Left lung (tissue), 10 donors: ENCODE measurements around the gene CLDN34. TPM values are rescaled to one million over a fixed set of nuclear protein-coding genes. Genes with fewer than 3 reads are reported as not detected.

ENCODE experiments used
- ATAC-seq: fragments of 200-7000 bp; cut with Tn5 transposase; one replicate; pipeline ENCODE4 v1.9.1; 2020; ENCODE audit warnings: moderate library complexity
- DNase-seq, 4 donors: peaks; one replicate each; pipeline ENCODE4 v3.0.0-alpha.2; 2013 to 2020
- H3K27ac ChIP-seq, 2 donors: fragments of 200-600 bp; sonication (generic) in 1 of 2; one replicate each; pipeline versions ENCODE4 v1.5.0 to v1.8.0; 2020 to 2021
- H3K27me3 ChIP-seq, 2 donors: fragments of 200-600 bp; sonication (generic) in 1 of 2; one replicate each; pipeline versions ENCODE4 v1.5.0 to v1.8.0; 2020 to 2021
- H3K36me3 ChIP-seq, 2 donors: fragments of 200-600 bp; sonication (generic) in 1 of 2; one replicate each; pipeline versions ENCODE4 v1.5.0 to v1.8.0; 2020 to 2021
- H3K4me1 ChIP-seq, 2 donors: fragments of 200-600 bp; one replicate each; pipeline ENCODE4 v1.8.0; 2021
- H3K4me3 ChIP-seq, 2 donors: fragments of 200-600 bp; sonication (generic) in 1 of 2; one replicate each; pipeline versions ENCODE4 v1.5.0 to v1.8.0; 2020 to 2021; ENCODE audit warnings: mild to moderate bottlenecking in 1 of 2
- H3K9me3 ChIP-seq, 2 donors: fragments of 200-600 bp; sonication (generic) in 1 of 2; one replicate each; pipeline versions ENCODE4 v1.5.0 to v1.8.0; 2020 to 2021
- CTCF ChIP-seq, 2 donors: fragments of 200-600 bp; sonication (generic) in 1 of 2; IDR thresholded peaks; one replicate each; pipeline versions ENCODE4 v1.5.0 to v1.8.0; 2021; ENCODE audit warnings: antibody characterized with exemption in 2 of 2
- intact Hi-C, 2 donors: fragments of 100-400 bp; cut with DNase I; formaldehyde crosslinking; loops; one replicate each; pipeline versions ENCODE4 v1.11.2 to v1.14.2; 2022
- polyA plus RNA-seq, 6 donors: library from polyadenylated mRNA; unstranded; fragments of 120-200 nt; gene quantifications; one replicate each; pipeline ENCODE4 v1.2.1, GENCODE V29; 2013; ENCODE audit not compliant: insufficient read length in 6 of 6
- total RNA-seq, 2 donors: library from RNA; stranded (reverse); fragmentation: NEBNext Ultra II Directional; extraction: Animal tissue kit (Norgen Biotek cat#: 25700); gene quantifications; one replicate each; pipeline ENCODE4 v1.2.1, GENCODE V29; 2021
- donor health status: DM: no; HTN: yes; CAD: no.
- donor health status: DM: no; HTN: no; CAD: no.

CLDN34 gene
- total and polyA plus RNA-seq, 8 donors: 0.17 to 0.41 (median 0.20) TPM; not detected in 3

GRCh38 chrX:9997041-9997440 is 29.9 kb downstream of the CLDN34 start:
- no peak for DNase-seq
- TF ChIP-seq CTCF (IDR thresholded peaks at IDR 0.05): no peak
- Histone ChIP-seq H3K27me3 (no peaks in the 10 kb centered on the region), H3K36me3 (no peaks in the 10 kb centered on the region), H3K27ac (no peak overlapping the region), H3K4me3 (no peak overlapping the region), H3K4me1 (peaks cover 0 to 8% of the 10 kb centered on the region in 2 donors), H3K9me3 (no peaks in the 10 kb centered on the region)
- intact Hi-C loops: loop anchor here in 1 of 2 donors (5.0 kb wide), 1 partner anchor 120 kb away; no protein-coding TSS in a partner anchor
- no peak for ATAC-seq

GRCh38 chrX:9997524-9997923 is 30.4 kb downstream of the CLDN34 start:
- intact Hi-C loops: loop anchor here in 1 of 2 donors (5.0 kb wide), 1 partner anchor 120 kb away; no protein-coding TSS in a partner anchor
- H3K36me3 ChIP-seq: no peaks in the 10 kb centered on the region
- no peak overlapping the region for H3K4me3 ChIP-seq
- DNase-seq (no peak), ATAC-seq (peak; percentile 60)
- peaks cover 0 to 8% of the 10 kb centered on the region in 2 donors for H3K4me1 ChIP-seq
- no peaks in the 10 kb centered on the region for H3K9me3 ChIP-seq
- no peak overlapping the region for H3K27ac ChIP-seq
- no peaks in the 10 kb centered on the region for H3K27me3 ChIP-seq
- no peak for TF ChIP-seq CTCF (IDR thresholded peaks at IDR 0.05)

DNA sequence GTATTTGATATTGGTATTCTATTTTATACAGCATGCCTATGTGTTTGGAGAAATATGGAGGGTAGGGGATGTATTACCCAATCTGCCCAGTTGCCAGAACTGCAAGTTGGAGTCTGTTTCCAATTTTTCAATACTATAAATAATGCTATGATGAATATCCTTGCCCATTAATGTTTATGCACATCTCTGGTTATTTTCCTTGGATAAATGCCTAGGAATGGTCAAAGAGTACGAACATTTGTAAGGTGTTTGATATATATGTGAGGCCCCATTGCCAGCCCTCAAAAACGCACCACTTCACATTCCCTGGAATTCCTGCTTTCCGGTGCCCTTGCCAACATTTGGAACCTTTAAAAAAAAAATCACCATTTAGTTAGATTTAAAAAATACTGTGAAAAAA is 34.3 kb downstream of the CLDN34 start:
- H3K36me3 ChIP-seq: no peaks in the 10 kb centered on the region
- no peaks in the 10 kb centered on the region for H3K27me3 ChIP-seq
- DNase-seq: no peak
- intact Hi-C loops: no loop called here
- no peak for TF ChIP-seq CTCF (IDR thresholded peaks at IDR 0.05)
- no peaks in the 10 kb centered on the region for H3K9me3 ChIP-seq
- no peak for ATAC-seq
- H3K4me1 ChIP-seq: no peaks in the 10 kb centered on the region
- H3K27ac ChIP-seq: no peak overlapping the region
- H3K4me3 ChIP-seq: no peak overlapping the region

- no peak for DNase-seq
- Histone ChIP-seq H3K27ac (peak overlapping the region in 1 of 2 donors; percentile 2), H3K36me3 (no peaks in the 10 kb centered on the region), H3K4me3 (no peak overlapping the region), H3K27me3 (no peaks in the 10 kb centered on the region), H3K9me3 (no peaks in the 10 kb centered on the region), H3K4me1 (peaks cover 0 to 5% of the 10 kb centered on the region in 2 donors)
- no peak for TF ChIP-seq CTCF (IDR thresholded peaks at IDR 0.05)
- ATAC-seq: peak; percentile 43
- intact Hi-C loops: no loop called here
Measured at GRCh38 chrX:10004832-10005475, 37.8 kb downstream of the CLDN34 start.

- intact Hi-C loops: no loop called here
- no peaks in the 10 kb centered on the region for H3K27me3 ChIP-seq
- H3K27ac ChIP-seq: no peak overlapping the region
- H3K4me1 ChIP-seq: peaks cover 0 to 16% of the 10 kb centered on the region in 2 donors
- H3K36me3 ChIP-seq: no peaks in the 10 kb centered on the region
- DNase-seq: no peak
- H3K9me3 ChIP-seq: no peaks in the 10 kb centered on the region
- ATAC-seq: no peak
- H3K4me3 ChIP-seq: no peak overlapping the region
- TF ChIP-seq CTCF (IDR thresholded peaks at IDR 0.05): no peak
Measured at GRCh38 chrX:10006086-10006485, 38.9 kb downstream of the CLDN34 start.
